Smooth muscle cell (in vitro differentiated cells): Measurements from ENCODE around the gene MTCL1. TPM values are rescaled to one million over a fixed set of nuclear protein-coding genes. Genes with fewer than 3 reads are reported as not detected.
A peak's percentile ranks its signal among the peaks of the same experiment; 100 is the strongest.

Source experiments
- DNase-seq: peaks from one replicate; lab custom pipeline; 2025; ENCODE audit not compliant: unreplicated experiment; lab: John Stamatoyannopoulos, UW
- H2AFZ ChIP-seq: fragments of 200-600 bp; sonication (generic); 2 replicates; pipeline ENCODE4 v1.6.0; 2016; ENCODE audit warnings: antibody characterized with exemption, low read depth, mild to moderate bottlenecking
- H3F3A ChIP-seq: fragments of 200-600 bp; sonication (generic); 2 replicates; pipeline ENCODE4 v1.6.0; 2017; ENCODE audit warnings: antibody characterized with exemption, low read depth
- H3K27ac ChIP-seq: fragments of 200-600 bp; sonication (generic); 2 replicates; pipeline ENCODE4 v1.5.1; 2016; ENCODE audit warnings: low read depth, mild to moderate bottlenecking
- H3K27me3 ChIP-seq: fragments of 200-600 bp; sonication (generic); 2 replicates; pipeline ENCODE4 v1.6.1; 2016; ENCODE audit warnings: low read depth, mild to moderate bottlenecking
- H3K36me3 ChIP-seq: fragments of 200-600 bp; sonication (generic); 2 replicates; pipeline ENCODE4 v1.5.1; 2016; ENCODE audit warnings: low read depth
- H3K4me1 ChIP-seq: fragments of 200-600 bp; sonication (generic); 2 replicates; pipeline ENCODE4 v1.5.1; 2016; ENCODE audit warnings: low read depth
- H3K4me2 ChIP-seq: fragments of 200-600 bp; sonication (generic); 2 replicates; pipeline ENCODE4 v1.6.0; 2016; ENCODE audit warnings: mild to moderate bottlenecking
- H3K4me3 ChIP-seq: fragments of 200-600 bp; sonication (generic); 2 replicates; pipeline ENCODE4 v1.5.1; 2016; ENCODE audit warnings: mild to moderate bottlenecking
- H3K79me2 ChIP-seq: fragments of 200-600 bp; sonication (generic); 2 replicates; pipeline ENCODE4 v1.6.0; 2016; ENCODE audit warnings: low read depth, mild to moderate bottlenecking
- H3K9ac ChIP-seq: fragments of 200-600 bp; sonication (generic); 2 replicates; pipeline ENCODE4 v1.6.0; 2016; ENCODE audit warnings: low read depth
- H3K9me3 ChIP-seq: fragments of 200-600 bp; sonication (generic); replicated peaks from 2 replicates; pipeline ENCODE4 v1.5.1; 2016; ENCODE audit warnings: low read depth
- H4K20me1 ChIP-seq: fragments of 200-600 bp; sonication (generic); 2 replicates; pipeline ENCODE4 v1.6.0; 2016; ENCODE audit warnings: low read depth
- WGBS: methylation state at CpG from one replicate; pipeline ENCODE4 v1.1.7; 2016; ENCODE audit warnings: low lambda C conversion rate; 5-methylcytosine and 5-hydroxymethylcytosine counted together
- polyA plus RNA-seq: library from polyadenylated mRNA; unstranded; fragments of >200 nt; fragmentation: Nextera tagmentation; extraction: Ambion mirVana; gene quantifications from 2 replicates; pipeline ENCODE4 v1.2.1, GENCODE V29; 2016
- total RNA-seq: library from RNA; depleted of rRNA; stranded (reverse); fragments of >200 nt; gene quantifications from 2 replicates; pipeline ENCODE4 v1.2.3, GENCODE V29; 2014
- TF ChIP-seq, protein P1 (sequence below): fragments of 200-600 bp; sonication (generic); IDR thresholded peaks from 2 replicates; pipeline ENCODE4 v1.5.1; 2017; ENCODE audit warnings: borderline replicate concordance, mild to moderate bottlenecking, antibody characterized with exemption; ENCODE audit not compliant: insufficient read depth, poor library complexity, severe bottlenecking

The MTCL1 gene
- total and polyA plus RNA-seq, 2 experiments from 2014 or later: 5.5 to 15.2 TPM

DNA sequence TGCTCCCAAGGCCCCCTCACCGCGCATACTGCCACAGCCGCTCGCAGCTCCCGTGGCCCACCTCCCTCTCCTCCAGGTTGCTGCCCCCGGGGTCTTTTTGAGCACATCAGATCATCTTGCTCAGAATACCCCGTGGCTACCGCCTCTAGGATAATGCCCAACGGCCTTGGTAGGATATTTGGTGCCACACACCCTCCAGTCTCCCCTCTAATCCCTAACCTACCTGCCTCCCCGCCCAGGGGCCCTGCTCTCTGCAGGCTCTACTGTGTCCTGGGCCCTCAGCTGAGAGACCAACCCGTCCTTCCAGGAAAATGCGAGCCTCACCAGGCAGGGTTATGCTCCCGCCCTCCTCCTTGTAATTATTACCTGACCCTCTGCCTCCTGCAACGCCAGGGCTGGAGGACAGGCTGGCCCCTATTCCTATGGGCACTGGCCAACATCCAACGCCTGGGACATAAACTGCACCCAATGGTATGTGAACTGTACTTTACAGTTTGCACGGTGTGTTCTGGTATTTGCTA, 1.5 kb upstream of the MTCL1 start:
- H3K9me3 ChIP-seq: no peaks in the 10 kb centered on the region
- peak overlapping the region; percentile 86 for H3K4me2 ChIP-seq
- H2AFZ ChIP-seq: no peak overlapping the region
- peak overlapping the region; percentile 53 for H3K4me3 ChIP-seq
- no peaks in the 10 kb centered on the region for H3K27me3 ChIP-seq
- no peak overlapping the region for H3K9ac ChIP-seq
- H3F3A ChIP-seq: no peaks in the 10 kb centered on the region
- peaks cover 9% of the 10 kb centered on the region for H3K79me2 ChIP-seq
- DNase-seq: no peak
- peaks cover 20% of the 10 kb centered on the region for H3K4me1 ChIP-seq
- no peak overlapping the region for H3K27ac ChIP-seq
- 78% methylated on average over 15 of the region's 16 CpGs for WGBS
- TF ChIP-seq, protein P1, sequence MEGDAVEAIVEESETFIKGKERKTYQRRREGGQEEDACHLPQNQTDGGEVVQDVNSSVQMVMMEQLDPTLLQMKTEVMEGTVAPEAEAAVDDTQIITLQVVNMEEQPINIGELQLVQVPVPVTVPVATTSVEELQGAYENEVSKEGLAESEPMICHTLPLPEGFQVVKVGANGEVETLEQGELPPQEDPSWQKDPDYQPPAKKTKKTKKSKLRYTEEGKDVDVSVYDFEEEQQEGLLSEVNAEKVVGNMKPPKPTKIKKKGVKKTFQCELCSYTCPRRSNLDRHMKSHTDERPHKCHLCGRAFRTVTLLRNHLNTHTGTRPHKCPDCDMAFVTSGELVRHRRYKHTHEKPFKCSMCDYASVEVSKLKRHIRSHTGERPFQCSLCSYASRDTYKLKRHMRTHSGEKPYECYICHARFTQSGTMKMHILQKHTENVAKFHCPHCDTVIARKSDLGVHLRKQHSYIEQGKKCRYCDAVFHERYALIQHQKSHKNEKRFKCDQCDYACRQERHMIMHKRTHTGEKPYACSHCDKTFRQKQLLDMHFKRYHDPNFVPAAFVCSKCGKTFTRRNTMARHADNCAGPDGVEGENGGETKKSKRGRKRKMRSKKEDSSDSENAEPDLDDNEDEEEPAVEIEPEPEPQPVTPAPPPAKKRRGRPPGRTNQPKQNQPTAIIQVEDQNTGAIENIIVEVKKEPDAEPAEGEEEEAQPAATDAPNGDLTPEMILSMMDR: no peak
- no peaks in the 10 kb centered on the region for H3K36me3 ChIP-seq
- peaks cover 26% of the 10 kb centered on the region for H4K20me1 ChIP-seq

DNA sequence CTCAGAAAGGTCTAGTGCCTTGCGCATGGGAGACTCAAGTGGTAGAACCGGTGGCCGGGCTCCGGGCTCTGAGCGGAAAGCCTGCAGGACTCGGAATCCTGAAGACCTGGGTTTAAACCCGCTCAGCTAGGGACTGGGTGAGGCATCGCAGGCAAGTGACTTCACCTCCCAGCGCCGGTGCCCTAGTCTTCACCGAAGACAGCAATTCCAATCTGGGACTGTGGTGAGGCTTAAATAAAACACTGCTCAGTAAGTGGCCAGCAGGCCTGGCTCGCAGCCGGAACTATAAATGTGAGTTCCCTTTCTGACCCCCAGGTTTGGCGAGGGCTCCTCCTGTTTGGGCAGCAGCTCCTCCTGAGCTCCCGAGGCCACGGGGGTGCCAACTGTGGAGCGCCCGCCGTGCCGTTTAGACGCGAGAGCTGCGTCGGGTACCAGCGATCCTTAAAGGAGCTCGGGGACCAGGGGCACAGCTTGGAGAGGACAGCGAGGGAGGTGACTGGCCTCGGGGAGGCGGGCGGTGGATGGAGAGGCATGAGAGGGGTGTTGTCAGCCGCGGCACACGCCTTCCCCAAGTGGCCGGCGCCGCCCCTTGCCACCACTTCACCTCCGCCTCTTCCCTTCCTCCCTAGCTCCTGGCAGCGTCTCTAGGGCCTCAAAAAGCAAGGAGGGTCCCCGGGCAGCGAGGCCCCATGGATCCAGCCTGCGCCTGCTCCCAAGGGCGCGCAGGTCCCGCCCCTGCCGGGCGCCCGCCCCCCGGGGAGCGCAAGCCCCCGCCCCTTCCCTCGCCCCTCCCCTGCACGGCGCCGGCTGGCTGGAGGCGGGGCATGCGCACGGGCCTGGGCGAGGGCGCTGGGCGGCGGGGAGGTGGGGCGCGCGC, 757 bp upstream of the MTCL1 start:
- Histone ChIP-seq H3K9ac (no peak overlapping the region), H3K27me3 (no peaks in the 10 kb centered on the region), H3K9me3 (no peaks in the 10 kb centered on the region), H4K20me1 (peaks cover 26% of the 10 kb centered on the region), H3K36me3 (no peaks in the 10 kb centered on the region), H3K4me2 (peak overlapping the region; percentile 86), H3F3A (no peaks in the 10 kb centered on the region), H2AFZ (peak overlapping the region; percentile 85), H3K79me2 (peaks cover 13% of the 10 kb centered on the region), H3K4me3 (peak overlapping the region; percentile 53), H3K4me1 (peaks cover 20% of the 10 kb centered on the region), H3K27ac (no peak overlapping the region)
- TF ChIP-seq, protein P1: no peak
- WGBS: 13% methylated on average over 35 of the region's 64 CpGs
- DNase-seq: peak; percentile 77

DNA sequence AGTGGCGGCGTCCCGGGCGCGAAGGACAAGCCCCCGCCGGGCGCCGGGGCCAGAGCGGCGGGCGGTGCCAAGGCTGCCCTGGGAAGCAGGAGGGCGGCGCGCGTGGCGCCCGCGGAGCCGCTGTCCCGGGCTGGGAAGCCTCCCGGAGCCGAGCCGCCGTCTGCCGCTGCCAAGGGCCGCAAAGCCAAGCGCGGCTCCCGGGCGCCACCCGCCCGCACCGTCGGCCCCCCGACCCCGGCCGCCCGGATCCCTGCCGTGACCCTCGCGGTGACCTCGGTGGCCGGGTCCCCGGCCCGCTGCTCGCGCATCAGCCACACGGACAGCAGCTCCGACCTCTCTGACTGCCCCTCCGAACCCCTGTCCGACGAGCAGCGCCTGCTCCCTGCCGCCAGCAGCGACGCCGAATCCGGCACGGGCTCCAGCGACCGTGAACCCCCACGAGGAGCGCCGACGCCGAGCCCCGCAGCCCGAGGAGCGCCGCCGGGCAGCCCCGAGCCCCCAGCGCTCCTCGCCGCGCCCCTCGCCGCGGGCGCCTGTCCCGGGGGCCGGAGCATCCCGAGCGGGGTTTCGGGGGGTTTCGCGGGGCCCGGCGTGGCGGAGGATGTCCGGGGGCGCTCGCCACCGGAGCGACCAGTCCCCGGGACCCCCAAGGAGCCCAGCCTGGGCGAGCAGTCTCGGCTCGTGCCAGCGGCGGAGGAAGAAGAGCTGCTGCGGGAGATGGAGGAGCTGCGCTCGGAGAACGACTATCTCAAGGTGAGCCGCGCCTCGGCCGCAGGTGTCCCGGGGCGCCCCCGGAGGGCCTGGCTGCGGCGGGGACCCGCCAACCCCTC, 820 bp downstream of the MTCL1 start:
- DNase-seq: no peak
- Histone ChIP-seq H4K20me1 (peaks cover 26% of the 10 kb centered on the region), H3K4me3 (peak overlapping the region; percentile 68)

More for the DNA sequence above, 820 bp downstream of the MTCL1 start:
- Histone ChIP-seq H3K36me3 (no peaks in the 10 kb centered on the region), H3K4me2 (peak overlapping the region; percentile 96), H2AFZ (no peak overlapping the region), H3K9me3 (no peaks in the 10 kb centered on the region), H3K4me1 (peaks cover 20% of the 10 kb centered on the region), H3K79me2 (peaks cover 19% of the 10 kb centered on the region), H3K27ac (no peak overlapping the region), H3K9ac (no peak overlapping the region), H3F3A (no peaks in the 10 kb centered on the region), H3K27me3 (no peaks in the 10 kb centered on the region)
- TF ChIP-seq, protein P1: no peak
- 1% methylated on average over 80 of the region's 116 CpGs for WGBS
